HL-60 (cell line): ENCODE results near the gene NOVA1.

Source experiments
- DNase-seq, 2 experiments: peaks; one replicate each; pipeline ENCODE4 v3.0.0-alpha.2; 2010 to 2020; ENCODE audit warnings: low read depth in 1 of 2, low spot score in 1 of 2
- H3K27ac ChIP-seq: fragments of 250-450 bp; sonication (Bioruptor Pico); replicated peaks from 2 replicates; pipeline ENCODE4 v1.5.1; 2020; ENCODE audit warnings: mild to moderate bottlenecking, moderate library complexity
- H3K27me3 ChIP-seq: fragments of 250-450 bp; sonication (Bioruptor Pico); 2 replicates; pipeline ENCODE4 v1.5.1; 2021; ENCODE audit warnings: mild to moderate bottlenecking, moderate library complexity; ENCODE audit not compliant: insufficient read depth, poor library complexity, severe bottlenecking
- H3K4me3 ChIP-seq: replicated peaks from 2 replicates; pipeline ENCODE4 v1.5.1; 2011; ENCODE audit warnings: mild to moderate bottlenecking, control low read depth, low read length; ENCODE audit not compliant: insufficient read depth
- GABPA ChIP-seq: IDR thresholded peaks from 2 replicates; pipeline ENCODE4 v1.6.1; 2012; ENCODE audit warnings: low read depth
- POLR2AphosphoS5 ChIP-seq: IDR thresholded peaks from 2 replicates; pipeline ENCODE4 v1.6.1; 2012; ENCODE audit warnings: low read depth
- SPI1 ChIP-seq: IDR thresholded peaks from 2 replicates; pipeline ENCODE4 v1.6.1; 2012; ENCODE audit warnings: low read depth, mild to moderate bottlenecking, borderline replicate concordance
- TF ChIP-seq, protein P1 (sequence below): IDR thresholded peaks from 2 replicates; pipeline ENCODE4 v1.6.1; 2012; ENCODE audit warnings: low read depth; ENCODE audit not compliant: insufficient replicate concordance
- TF ChIP-seq, protein P2 (sequence below): IDR thresholded peaks from one replicate; pipeline ENCODE4 v1.5.1; 2011; ENCODE audit warnings: low read length, control low read depth, inconsistent platforms; ENCODE audit not compliant: insufficient read depth

Gene NOVA1

GRCh38 chr14:26478967-26479366, 118.9 kb downstream of the NOVA1 start:
- TF ChIP-seq POLR2AphosphoS5 (no peak), GABPA (no peak)
- no peak overlapping the region for H3K4me3 ChIP-seq
- no peaks in the 10 kb centered on the region for H3K27me3 ChIP-seq
- no peak overlapping the region for H3K27ac ChIP-seq
- no peak for DNase-seq

DNA sequence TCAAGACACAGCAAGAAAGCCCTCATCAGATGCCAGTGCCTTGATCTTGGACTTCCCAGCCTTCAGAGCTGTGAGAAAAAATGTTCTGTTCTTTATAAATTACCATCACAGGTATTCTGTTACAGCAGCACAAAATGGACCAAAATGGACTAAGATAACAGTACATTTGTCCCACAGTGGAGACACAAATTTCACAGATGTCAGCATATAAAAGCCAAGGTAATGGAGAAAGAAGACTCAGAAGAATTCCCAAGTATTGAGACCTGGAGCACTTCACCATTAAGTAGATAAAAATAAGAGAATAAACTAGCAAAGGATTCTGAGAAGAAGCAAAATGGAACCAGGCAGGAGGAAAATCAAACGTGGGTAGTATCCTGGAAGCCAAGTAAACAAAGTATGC, 131.0 kb downstream of the NOVA1 start:
- DNase-seq, result no peak
- H3K4me3 ChIP-seq, result no peak overlapping the region
- TF ChIP-seq, protein P1, sequence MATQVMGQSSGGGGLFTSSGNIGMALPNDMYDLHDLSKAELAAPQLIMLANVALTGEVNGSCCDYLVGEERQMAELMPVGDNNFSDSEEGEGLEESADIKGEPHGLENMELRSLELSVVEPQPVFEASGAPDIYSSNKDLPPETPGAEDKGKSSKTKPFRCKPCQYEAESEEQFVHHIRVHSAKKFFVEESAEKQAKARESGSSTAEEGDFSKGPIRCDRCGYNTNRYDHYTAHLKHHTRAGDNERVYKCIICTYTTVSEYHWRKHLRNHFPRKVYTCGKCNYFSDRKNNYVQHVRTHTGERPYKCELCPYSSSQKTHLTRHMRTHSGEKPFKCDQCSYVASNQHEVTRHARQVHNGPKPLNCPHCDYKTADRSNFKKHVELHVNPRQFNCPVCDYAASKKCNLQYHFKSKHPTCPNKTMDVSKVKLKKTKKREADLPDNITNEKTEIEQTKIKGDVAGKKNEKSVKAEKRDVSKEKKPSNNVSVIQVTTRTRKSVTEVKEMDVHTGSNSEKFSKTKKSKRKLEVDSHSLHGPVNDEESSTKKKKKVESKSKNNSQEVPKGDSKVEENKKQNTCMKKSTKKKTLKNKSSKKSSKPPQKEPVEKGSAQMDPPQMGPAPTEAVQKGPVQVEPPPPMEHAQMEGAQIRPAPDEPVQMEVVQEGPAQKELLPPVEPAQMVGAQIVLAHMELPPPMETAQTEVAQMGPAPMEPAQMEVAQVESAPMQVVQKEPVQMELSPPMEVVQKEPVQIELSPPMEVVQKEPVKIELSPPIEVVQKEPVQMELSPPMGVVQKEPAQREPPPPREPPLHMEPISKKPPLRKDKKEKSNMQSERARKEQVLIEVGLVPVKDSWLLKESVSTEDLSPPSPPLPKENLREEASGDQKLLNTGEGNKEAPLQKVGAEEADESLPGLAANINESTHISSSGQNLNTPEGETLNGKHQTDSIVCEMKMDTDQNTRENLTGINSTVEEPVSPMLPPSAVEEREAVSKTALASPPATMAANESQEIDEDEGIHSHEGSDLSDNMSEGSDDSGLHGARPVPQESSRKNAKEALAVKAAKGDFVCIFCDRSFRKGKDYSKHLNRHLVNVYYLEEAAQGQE, result no peak
- TF ChIP-seq, protein P2, sequence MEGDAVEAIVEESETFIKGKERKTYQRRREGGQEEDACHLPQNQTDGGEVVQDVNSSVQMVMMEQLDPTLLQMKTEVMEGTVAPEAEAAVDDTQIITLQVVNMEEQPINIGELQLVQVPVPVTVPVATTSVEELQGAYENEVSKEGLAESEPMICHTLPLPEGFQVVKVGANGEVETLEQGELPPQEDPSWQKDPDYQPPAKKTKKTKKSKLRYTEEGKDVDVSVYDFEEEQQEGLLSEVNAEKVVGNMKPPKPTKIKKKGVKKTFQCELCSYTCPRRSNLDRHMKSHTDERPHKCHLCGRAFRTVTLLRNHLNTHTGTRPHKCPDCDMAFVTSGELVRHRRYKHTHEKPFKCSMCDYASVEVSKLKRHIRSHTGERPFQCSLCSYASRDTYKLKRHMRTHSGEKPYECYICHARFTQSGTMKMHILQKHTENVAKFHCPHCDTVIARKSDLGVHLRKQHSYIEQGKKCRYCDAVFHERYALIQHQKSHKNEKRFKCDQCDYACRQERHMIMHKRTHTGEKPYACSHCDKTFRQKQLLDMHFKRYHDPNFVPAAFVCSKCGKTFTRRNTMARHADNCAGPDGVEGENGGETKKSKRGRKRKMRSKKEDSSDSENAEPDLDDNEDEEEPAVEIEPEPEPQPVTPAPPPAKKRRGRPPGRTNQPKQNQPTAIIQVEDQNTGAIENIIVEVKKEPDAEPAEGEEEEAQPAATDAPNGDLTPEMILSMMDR, result no peak
- no peak for TF ChIP-seq POLR2AphosphoS5
- no peak for TF ChIP-seq SPI1
- TF ChIP-seq GABPA, result no peak
- no peak overlapping the region for H3K27ac ChIP-seq
- H3K27me3 ChIP-seq, result no peaks in the 10 kb centered on the region

- H3K27ac ChIP-seq, result no peak overlapping the region
Measured at GRCh38 chr14:26463136-26463535, 134.7 kb downstream of the NOVA1 start.

GRCh38 chr14:26454105-26454504, 143.7 kb downstream of the NOVA1 start:
- no peak overlapping the region for H3K4me3 ChIP-seq
- DNase-seq, result no peak
- no peak overlapping the region for H3K27ac ChIP-seq
- no peaks in the 10 kb centered on the region for H3K27me3 ChIP-seq
- TF ChIP-seq SPI1, result no peak
- TF ChIP-seq POLR2AphosphoS5, result no peak
- no peak for TF ChIP-seq GABPA
- TF ChIP-seq, protein P1, result no peak
- TF ChIP-seq, protein P2, result no peak

More at GRCh38 chr14:26463136-26463535, 134.7 kb downstream of the NOVA1 start:
- H3K27me3 ChIP-seq, result no peaks in the 10 kb centered on the region
- no peak for DNase-seq
- TF ChIP-seq GABPA (no peak), POLR2AphosphoS5 (no peak), SPI1 (no peak)
- TF ChIP-seq, protein P1, result no peak
- TF ChIP-seq, protein P2, result no peak
- no peak overlapping the region for H3K4me3 ChIP-seq
